Transverse colon (tissue), 4 donors: ENCODE data around the gene HNRNPCL2. TPM values are rescaled to one million over a fixed set of nuclear protein-coding genes. Genes with fewer than 3 reads are reported as not detected.
"Not testable (repeated sequence)": the region's sequence is repeated elsewhere in the genome, so short reads cannot be mapped to it uniquely, and the experiment has no call there.

ENCODE experiments used
- DNase-seq: peaks from one replicate; pipeline ENCODE4 v3.0.0-alpha.2; 2019
- H3K27ac ChIP-seq, 4 donors: fragments of 200-600 bp; sonication (generic); 2 replicates each; pipeline ENCODE4 v1.5.1; 2016 to 2018; ENCODE audit warnings: inconsistent platforms in 4 of 4
- H3K27me3 ChIP-seq: fragments of 200-600 bp; sonication (generic); 2 replicates; pipeline ENCODE4 v1.5.1; 2017; ENCODE audit warnings: inconsistent platforms
- H3K36me3 ChIP-seq, 4 donors: fragments of 200-600 bp; sonication (generic); 2 replicates each; pipeline ENCODE4 v1.5.1; 2017 to 2019; ENCODE audit warnings: inconsistent platforms in 4 of 4
- H3K4me1 ChIP-seq, 4 donors: fragments of 200-600 bp; sonication (generic); 2 replicates each; pipeline ENCODE4 v1.5.1; 2017 to 2020; ENCODE audit warnings: inconsistent platforms in 4 of 4
- H3K4me3 ChIP-seq, 4 donors: fragments of 200-600 bp; sonication (generic); 1 replicate in 1 of 4; 2 replicates in 3 of 4; pipeline versions ENCODE4 v1.5.1 to v1.6.1; 2017 to 2019; ENCODE audit warnings: inconsistent platforms in 4 of 4
- H3K9me3 ChIP-seq, 2 donors: fragments of 200-600 bp; sonication (generic); 2 replicates each; pipeline ENCODE4 v1.5.1; 2017 to 2019; ENCODE audit warnings: inconsistent platforms in 2 of 2
- WGBS, 2 donors: methylation state at CpG; one replicate each; pipeline ENCODE4 v1.1.5; 2018; ENCODE audit warnings: low coverage in 1 of 2; 5-methylcytosine and 5-hydroxymethylcytosine counted together
- in situ Hi-C, 4 donors: fragments of 200-750 bp; cut with MboI; loops; one replicate each; pipeline versions ENCODE4 v1.15.0 to v1.15.1; 2017; ENCODE audit warnings: low sequenced_read_pairs in 3 of 4, low pct_ligation_motif_present in 1 of 4, low pct_unique_long_range_greater_than_20kb in 1 of 4
- intact Hi-C: fragments of 100-400 bp; cut with DNase I; formaldehyde crosslinking; loops from one replicate; pipeline ENCODE4 v1.15.1; 2023; ENCODE audit warnings: low total_unique reads
- total RNA-seq, 4 donors: library from RNA; depleted of rRNA; stranded (reverse); fragments of >200 nt; gene quantifications; one replicate each; pipeline ENCODE4 v1.1.0, GENCODE V29; 2016

The HNRNPCL2 gene
- not detected for total RNA-seq

- WGBS, 2 donors, result 91 to 100% methylated on average over 2 to 6 of the region's 6 CpGs
- in situ Hi-C loops, intact Hi-C loops, DNase-seq, H3K27me3 ChIP-seq, H3K4me1 ChIP-seq, H3K4me3 ChIP-seq, H3K36me3 ChIP-seq, H3K27ac ChIP-seq, H3K9me3 ChIP-seq: not testable (repeated sequence)
Observed at GRCh38 chr1:13116754-13117153, at the start of gene HNRNPCL2. Gene HNRNPCL2, minus strand, starts transcription at chr1:13116854. Its CDS starts 454 bp downstream, at chr1:13116400.

- in situ Hi-C loops, H3K4me3 ChIP-seq: not testable (repeated sequence)
- WGBS, 2 donors, result no CpG with 5 or more reads among the region's 8 CpGs
Observed at GRCh38 chr1:13165531-13165930, 48.9 kb upstream of the HNRNPCL2 start, which contains the start of gene HNRNPCL4. Gene HNRNPCL4, minus strand, starts transcription at chr1:13165631. Its CDS starts 164 bp downstream, at chr1:13165467.

GRCh38 chr1:13155909-13156308 is 39.3 kb upstream of the HNRNPCL2 start, which contains the start of gene PRAMEF26:
Gene PRAMEF26, minus strand, starts transcription at chr1:13156009. Its CDS starts 2,914 bp downstream, at chr1:13153095.
- H3K4me3 ChIP-seq, H3K27ac ChIP-seq, H3K9me3 ChIP-seq, DNase-seq, in situ Hi-C loops, intact Hi-C loops, H3K27me3 ChIP-seq, H3K36me3 ChIP-seq, H3K4me1 ChIP-seq: not testable (repeated sequence)
- WGBS, 2 donors, result no CpG with 5 or more reads among the region's 5 CpGs

More at GRCh38 chr1:13165531-13165930, 48.9 kb upstream of the HNRNPCL2 start, which contains the start of gene HNRNPCL4:
- H3K36me3 ChIP-seq, intact Hi-C loops, H3K27ac ChIP-seq, DNase-seq, H3K4me1 ChIP-seq, H3K27me3 ChIP-seq, H3K9me3 ChIP-seq: not testable (repeated sequence)

- H3K4me3 ChIP-seq, in situ Hi-C loops, H3K36me3 ChIP-seq, H3K27me3 ChIP-seq, H3K4me1 ChIP-seq, H3K9me3 ChIP-seq, H3K27ac ChIP-seq, intact Hi-C loops, DNase-seq: not testable (repeated sequence)
- no CpG with 5 or more reads among the region's 4 CpGs for WGBS, 2 donors
Observed at GRCh38 chr1:13070474-13070873, 46.2 kb downstream of the HNRNPCL2 start, which contains the start of gene PRAMEF25. Gene PRAMEF25, plus strand, starts transcription at chr1:13070774. Its CDS starts 2,920 bp downstream, at chr1:13073694.

Other genes starting within 250 kb of the HNRNPCL2 start
- not detected for gene PRAMEF4, start 230.7 kb downstream of the HNRNPCL2 start, total RNA-seq
- not detected for gene PRAMEF10, start 218.6 kb downstream of the HNRNPCL2 start, total RNA-seq
- gene PRAMEF7, start 200.2 kb downstream of the HNRNPCL2 start, total RNA-seq, result not detected
- gene PRAMEF6, start 169.3 kb downstream of the HNRNPCL2 start, total RNA-seq, result not detected
- not detected for gene PRAMEF27, start 60.3 kb downstream of the HNRNPCL2 start, total RNA-seq
- not detected for gene HNRNPCL3, start 56.1 kb downstream of the HNRNPCL2 start, total RNA-seq
- not detected for gene PRAMEF25, start 46.1 kb downstream of the HNRNPCL2 start, total RNA-seq
- not detected for gene PRAMEF26, start 39.2 kb upstream of the HNRNPCL2 start, total RNA-seq
- not detected for gene HNRNPCL4, start 48.8 kb upstream of the HNRNPCL2 start, total RNA-seq
- not detected for gene PRAMEF9, start 55.0 kb upstream of the HNRNPCL2 start, total RNA-seq
- not detected for gene PRAMEF13, start 84.6 kb upstream of the HNRNPCL2 start, total RNA-seq
- gene PRAMEF18, start 109.3 kb upstream of the HNRNPCL2 start, total RNA-seq, result not detected
- gene PRAMEF5, start 137.3 kb upstream of the HNRNPCL2 start, total RNA-seq, result not detected
- not detected for gene PRAMEF8, start 168.3 kb upstream of the HNRNPCL2 start, total RNA-seq
- gene PRAMEF33, start 186.7 kb upstream of the HNRNPCL2 start, total RNA-seq, result not detected
- gene PRAMEF15, start 198.7 kb upstream of the HNRNPCL2 start, total RNA-seq, result not detected
- not detected for gene PRAMEF14, start 230.3 kb upstream of the HNRNPCL2 start, total RNA-seq